SK-N-SH (cell line): ENCODE results near the gene KRT222. TPM values are rescaled to one million over a fixed set of nuclear protein-coding genes. Genes with fewer than 3 reads are reported as not detected.

Source experiments
- CTCF ChIA-PET: fragments of 300-600, 350-600 bp; formaldehyde crosslinking; extraction: SDS; loops from one replicate; lab custom pipeline; 2021; lab: Yijun Ruan, JAX
- POLR2A ChIA-PET: fragments of 350-600 bp; sonication (Branson Sonifier 250); formaldehyde crosslinking; extraction: SDS; loops from one replicate; lab custom pipeline; 2020; ENCODE audit warnings: antibody characterized with exemption, inconsistent platforms; lab: Yijun Ruan, JAX
- DNase-seq: peaks from one replicate; pipeline ENCODE4 v3.0.0; 2012
- H2AFZ ChIP-seq: fragments of 200-600 bp; sonication (generic); 2 replicates; pipeline ENCODE4 v1.8.1; 2016; ENCODE audit warnings: antibody characterized with exemption, mild to moderate bottlenecking, low read depth
- H3F3A ChIP-seq: fragments of 200-600 bp; sonication (generic); replicated peaks from 2 replicates; pipeline ENCODE3; 2016; ENCODE audit warnings: antibody characterized with exemption, mild to moderate bottlenecking; ENCODE audit not compliant: insufficient read depth
- H3K27ac ChIP-seq, 2 experiments: fragments of 200-500 bp in 1 of 2; fragments of 200-600 bp in 1 of 2; sonication (Bioruptor generic) in 1 of 2; sonication (generic), shearing (Covaris generic) in 1 of 2; 2 replicates each; pipeline versions ENCODE4 v1.5.1 to v1.6.1; 2014 to 2016; ENCODE audit warnings: low read depth in 2 of 2, inconsistent platforms in 1 of 2, low read length in 1 of 2, mild to moderate bottlenecking in 1 of 2, mixed read lengths in 1 of 2
- H3K27me3 ChIP-seq: fragments of 200-600 bp; sonication (generic), shearing (Covaris generic); 2 replicates; pipeline ENCODE4 v1.6.1; 2016; ENCODE audit warnings: mixed run types; ENCODE audit not compliant: insufficient read depth
- H3K36me3 ChIP-seq, 2 experiments: fragments of 200-500 bp in 1 of 2; fragments of 200-600 bp in 1 of 2; sonication (Bioruptor generic) in 1 of 2; sonication (generic) in 1 of 2; replicated peaks in 1 of 2; 2 replicates each; pipeline versions ENCODE3 to v1.5.1; 2014 to 2016; ENCODE audit warnings: low read length in 1 of 2, mild to moderate bottlenecking in 1 of 2; ENCODE audit not compliant: insufficient read depth in 2 of 2, control insufficient read depth in 1 of 2
- H3K4me1 ChIP-seq, 2 experiments: fragments of 200-500 bp in 1 of 2; fragments of 200-600 bp in 1 of 2; sonication (Bioruptor generic) in 1 of 2; sonication (generic), shearing (Covaris generic) in 1 of 2; 2 replicates each; pipeline versions ENCODE4 v1.5.1 to v1.6.1; 2014 to 2016; ENCODE audit warnings: low read depth in 1 of 2, low read length in 1 of 2, mixed run types in 1 of 2; ENCODE audit not compliant: insufficient read depth in 2 of 2, control insufficient read depth in 1 of 2
- H3K4me2 ChIP-seq: fragments of 200-600 bp; sonication (generic), shearing (Covaris generic); 2 replicates; pipeline ENCODE4 v1.6.1; 2017; ENCODE audit warnings: mixed run types
- H3K4me3 ChIP-seq, 2 experiments: fragments of 200-500 bp in 1 of 2; fragments of 200-600 bp in 1 of 2; sonication (Bioruptor generic) in 1 of 2; sonication (generic), shearing (Covaris generic) in 1 of 2; 2 replicates each; pipeline versions ENCODE4 v1.5.1 to v1.8.1; 2014 to 2016; ENCODE audit warnings: low read depth in 2 of 2, inconsistent platforms in 1 of 2, low read length in 1 of 2, mild to moderate bottlenecking in 1 of 2, mixed read lengths in 1 of 2, moderate library complexity in 1 of 2
- H3K79me2 ChIP-seq: fragments of 200-600 bp; sonication (generic); 2 replicates; pipeline ENCODE4 v1.8.1; 2017; ENCODE audit warnings: mild to moderate bottlenecking; ENCODE audit not compliant: insufficient read depth
- H3K9ac ChIP-seq: fragments of 200-600 bp; sonication (generic); 2 replicates; pipeline ENCODE4 v1.6.1; 2017; ENCODE audit warnings: mixed run types
- H3K9me2 ChIP-seq: fragments of 200-600 bp; sonication (generic); 2 replicates; pipeline ENCODE4 v1.6.1; 2017; ENCODE audit warnings: mixed run types
- H3K9me3 ChIP-seq: fragments of 200-600 bp; sonication (generic); 2 replicates; pipeline ENCODE4 v1.6.1; 2017; ENCODE audit warnings: mixed run types, mild to moderate bottlenecking, moderate library complexity
- H4K20me1 ChIP-seq: fragments of 200-600 bp; sonication (generic); 2 replicates; pipeline ENCODE4 v1.6.1; 2017; ENCODE audit warnings: mild to moderate bottlenecking, mixed run types; ENCODE audit not compliant: insufficient read depth
- EP300 ChIP-seq, 2 experiments: IDR thresholded peaks; 2 replicates each; pipeline versions ENCODE4 v1.4.0 to v1.6.1; 2012; ENCODE audit warnings: borderline replicate concordance in 1 of 2, low read depth in 1 of 2, low read length in 1 of 2
- IRF3 ChIP-seq: fragments of 150-350 bp; IDR thresholded peaks from 2 replicates; pipeline ENCODE4 v1.6.1; 2016; ENCODE audit warnings: mild to moderate bottlenecking, low read depth, low read length
- NFIC ChIP-seq: IDR thresholded peaks from 2 replicates; pipeline ENCODE4 v1.4.0; 2012; ENCODE audit warnings: borderline replicate concordance
- POLR2AphosphoS5 ChIP-seq: IDR thresholded peaks from 2 replicates; pipeline ENCODE4 v1.6.1; 2012; ENCODE audit warnings: low read depth, low read length
- RAD21 ChIP-seq: IDR thresholded peaks from 2 replicates; pipeline ENCODE4 v1.6.1; 2012; ENCODE audit warnings: mild to moderate bottlenecking, low read length
- RXRA ChIP-seq: IDR thresholded peaks from 2 replicates; pipeline ENCODE4 v1.4.0; 2012; ENCODE audit warnings: low read depth, mild to moderate bottlenecking, borderline replicate concordance
- TAF1 ChIP-seq: IDR thresholded peaks from 2 replicates; pipeline ENCODE4 v1.6.1; 2012; ENCODE audit warnings: low read depth, mild to moderate bottlenecking, low read length, moderate library complexity, borderline replicate concordance
- TCF12 ChIP-seq: IDR thresholded peaks from 2 replicates; pipeline ENCODE4 v1.4.0; 2012
- TEAD4 ChIP-seq: IDR thresholded peaks from 2 replicates; pipeline ENCODE4 v1.4.0; 2012; ENCODE audit warnings: mild to moderate bottlenecking, borderline replicate concordance; ENCODE audit not compliant: insufficient read depth
- USF2 ChIP-seq: fragments of 150-350 bp; IDR thresholded peaks from 2 replicates; pipeline ENCODE4 v1.6.1; 2017; ENCODE audit warnings: antibody characterized with exemption, low read length, low read depth, borderline replicate concordance
- YY1 ChIP-seq: IDR thresholded peaks from 2 replicates; pipeline ENCODE4 v1.4.0; 2012; ENCODE audit warnings: low read depth, mild to moderate bottlenecking
- WGBS: methylation state at CpG from one replicate; pipeline ENCODE4 v1.1.6; 2017; ENCODE audit warnings: low lambda C conversion rate; 5-methylcytosine and 5-hydroxymethylcytosine counted together
- polyA plus RNA-seq, 3 experiments: library from polyadenylated mRNA; depleted of rRNA; stranded (reverse); fragments of >200 nt; gene quantifications; 2 replicates each; pipeline ENCODE4 v1.2.3, GENCODE V29; 2012
- TF ChIP-seq, protein P1 (sequence below): IDR thresholded peaks from 2 replicates; pipeline ENCODE4 v1.4.0; 2012; ENCODE audit warnings: low read depth, borderline replicate concordance
- TF ChIP-seq, protein P2 (sequence below): IDR thresholded peaks from 2 replicates; pipeline ENCODE4 v1.4.0; 2012; ENCODE audit warnings: low read depth

The KRT222 gene
- polyA plus RNA-seq, 1 of the 3 experiments (the other 2 are of a cell fraction) = not detected

DNA sequence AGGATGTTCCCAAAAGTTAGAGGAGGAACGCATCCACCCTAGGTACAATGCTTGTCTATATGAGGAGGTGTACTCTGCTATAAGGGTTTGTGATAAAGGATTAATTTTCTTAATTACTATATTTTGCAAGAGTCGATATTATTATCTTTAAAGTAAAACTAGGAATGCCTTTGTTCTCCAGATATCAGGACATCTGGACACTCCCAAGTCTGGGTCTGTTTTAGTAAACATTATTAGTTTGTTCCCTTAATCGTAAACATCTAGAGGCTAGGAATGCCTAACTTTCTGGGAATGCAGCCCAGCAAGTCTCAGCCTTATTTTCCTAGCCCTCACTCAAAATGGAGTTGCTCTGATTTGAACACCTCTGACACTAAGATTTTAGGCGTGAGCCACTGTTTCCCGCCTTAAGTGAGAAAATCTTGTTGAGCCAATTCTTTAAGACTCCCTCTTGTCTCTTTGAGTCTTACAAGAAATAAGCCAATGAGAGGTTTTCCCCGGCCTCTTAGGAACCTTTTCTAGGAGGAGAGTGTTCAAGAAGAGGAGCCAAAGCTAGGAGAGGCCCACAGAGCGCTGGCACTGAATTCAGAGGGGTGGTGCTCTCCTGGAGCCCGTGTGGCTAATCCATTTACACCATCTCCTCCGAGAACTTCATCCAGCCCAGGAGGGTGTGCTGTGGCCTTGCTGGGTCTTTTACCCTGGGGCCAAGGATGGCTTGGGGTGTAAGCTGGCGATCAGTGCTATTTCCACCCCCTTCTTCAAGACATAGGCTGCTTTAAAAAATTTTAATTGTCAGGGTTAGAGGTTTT, 58.2 kb downstream of the KRT222 start:
- H3K79me2 ChIP-seq = no peaks in the 10 kb centered on the region
- no peaks in the 10 kb centered on the region for H3F3A ChIP-seq
- H3K27me3 ChIP-seq = peaks cover 44% of the 10 kb centered on the region; the same call in 1 of the 2 replicates
- H3K4me2 ChIP-seq = no peak overlapping the region
- TF ChIP-seq YY1 = no peak
- TF ChIP-seq, protein P1, sequence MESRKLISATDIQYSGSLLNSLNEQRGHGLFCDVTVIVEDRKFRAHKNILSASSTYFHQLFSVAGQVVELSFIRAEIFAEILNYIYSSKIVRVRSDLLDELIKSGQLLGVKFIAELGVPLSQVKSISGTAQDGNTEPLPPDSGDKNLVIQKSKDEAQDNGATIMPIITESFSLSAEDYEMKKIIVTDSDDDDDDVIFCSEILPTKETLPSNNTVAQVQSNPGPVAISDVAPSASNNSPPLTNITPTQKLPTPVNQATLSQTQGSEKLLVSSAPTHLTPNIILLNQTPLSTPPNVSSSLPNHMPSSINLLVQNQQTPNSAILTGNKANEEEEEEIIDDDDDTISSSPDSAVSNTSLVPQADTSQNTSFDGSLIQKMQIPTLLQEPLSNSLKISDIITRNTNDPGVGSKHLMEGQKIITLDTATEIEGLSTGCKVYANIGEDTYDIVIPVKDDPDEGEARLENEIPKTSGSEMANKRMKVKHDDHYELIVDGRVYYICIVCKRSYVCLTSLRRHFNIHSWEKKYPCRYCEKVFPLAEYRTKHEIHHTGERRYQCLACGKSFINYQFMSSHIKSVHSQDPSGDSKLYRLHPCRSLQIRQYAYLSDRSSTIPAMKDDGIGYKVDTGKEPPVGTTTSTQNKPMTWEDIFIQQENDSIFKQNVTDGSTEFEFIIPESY = no peak
- no peak for TF ChIP-seq NFIC
- TF ChIP-seq USF2 = no peak
- no peak for TF ChIP-seq IRF3
- no peak for TF ChIP-seq EP300 (IDR thresholded peaks at IDR 0.05; ENCODE audit: borderline replicate concordance in 1 of 2, low read depth in 1 of 2, low read length in 1 of 2)
- no peak for TF ChIP-seq RXRA
- TF ChIP-seq TAF1 = no peak
- TF ChIP-seq TCF12 = no peak
- TF ChIP-seq TEAD4 = no peak
- TF ChIP-seq POLR2AphosphoS5 = no peak
- no peak for TF ChIP-seq RAD21
- TF ChIP-seq, protein P2, sequence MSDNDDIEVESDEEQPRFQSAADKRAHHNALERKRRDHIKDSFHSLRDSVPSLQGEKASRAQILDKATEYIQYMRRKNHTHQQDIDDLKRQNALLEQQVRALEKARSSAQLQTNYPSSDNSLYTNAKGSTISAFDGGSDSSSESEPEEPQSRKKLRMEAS = no peak
- H3K4me1 ChIP-seq = no peaks in the 10 kb centered on the region
- no peak overlapping the region for H2AFZ ChIP-seq
- H3K36me3 ChIP-seq = no peaks in the 10 kb centered on the region
- H3K9ac ChIP-seq = no peak overlapping the region
- no peaks in the 10 kb centered on the region for H3K9me2 ChIP-seq
- no peaks in the 10 kb centered on the region for H3K9me3 ChIP-seq
- CTCF ChIA-PET = interaction anchor here (0.9 kb wide), 2 partner anchors 13 to 258 kb away, joined by 3 to 4 read pairs; no protein-coding TSS in a partner anchor
- no peak overlapping the region for H3K4me3 ChIP-seq
- H3K27ac ChIP-seq = no peak overlapping the region
- 45% methylated on average over 10 of the region's 10 CpGs for WGBS
- POLR2A ChIA-PET = no interaction called here
- DNase-seq = no peak
- H4K20me1 ChIP-seq = no peaks in the 10 kb centered on the region
